Kidney (tissue), 14 donors: ENCODE measurements around the gene NR6A1. TPM values are rescaled to one million over a fixed set of nuclear protein-coding genes. Genes with fewer than 3 reads are reported as not detected.

ENCODE experiments used
- DNase-seq, 5 donors: peaks; one replicate each; pipeline ENCODE4 v3.0.0-alpha.2; 2013 to 2020
- FAIRE-seq: peaks from 2 replicates; lab custom pipeline; 2012; peaks lifted over from hg19 to GRCh38; lab: Jason Lieb, UNC
- H3K27ac ChIP-seq, 2 donors: one replicate each; pipeline ENCODE4 v1.7.0; 2013; ENCODE audit warnings: low read depth in 2 of 2, low read length in 2 of 2, inconsistent platforms in 1 of 2
- H3K27me3 ChIP-seq: one replicate; pipeline ENCODE4 v1.7.1; 2013; ENCODE audit warnings: low read length, inconsistent platforms; ENCODE audit not compliant: control insufficient read depth, insufficient read depth
- H3K36me3 ChIP-seq, 3 donors: one replicate each; pipeline versions ENCODE4 v1.7.0 to v1.7.1; 2013; ENCODE audit warnings: low read length in 3 of 3, control low read depth in 1 of 3, inconsistent platforms in 1 of 3; ENCODE audit not compliant: insufficient read depth in 3 of 3, control insufficient read depth in 2 of 3
- H3K4me1 ChIP-seq, 3 donors: one replicate each; pipeline versions ENCODE4 v1.7.0 to v1.7.1; 2013; ENCODE audit warnings: low read length in 3 of 3, inconsistent platforms in 1 of 3, low read depth in 1 of 3; ENCODE audit not compliant: control insufficient read depth in 2 of 3, insufficient read depth in 2 of 3
- H3K4me3 ChIP-seq, 3 donors: one replicate each; pipeline versions ENCODE4 v1.7.0 to v1.8.1; 2013; ENCODE audit warnings: low read length in 3 of 3, control low read depth in 1 of 3, inconsistent platforms in 1 of 3
- H3K9ac ChIP-seq, 3 donors: one replicate each; pipeline versions ENCODE4 v1.7.0 to v1.7.1; 2013; ENCODE audit warnings: low read length in 3 of 3, control low read depth in 1 of 3, inconsistent platforms in 1 of 3
- H3K9me3 ChIP-seq, 3 donors: one replicate each; pipeline versions ENCODE4 v1.7.0 to v1.7.1; 2013; ENCODE audit warnings: low read length in 3 of 3, control low read depth in 1 of 3, inconsistent platforms in 1 of 3; ENCODE audit not compliant: control insufficient read depth in 2 of 3, insufficient read depth in 1 of 3
- CTCF ChIP-seq: IDR thresholded peaks from 3 replicates; pipeline ENCODE4 v1.5.1; 2012; ENCODE audit warnings: mild to moderate bottlenecking, moderate library complexity, borderline replicate concordance; ENCODE audit not compliant: insufficient read depth; ENCODE audit errors: extremely low read depth
- intact Hi-C: fragments of 100-400 bp; cut with DNase I; formaldehyde crosslinking; loops from one replicate; pipeline ENCODE4 v1.11.1; 2022
- polyA plus RNA-seq: library from polyadenylated mRNA; stranded (reverse); fragments of 350-450 nt; fragmentation: Illumina TruSeq; extraction: RNeasy Lipid Tissue Mini Kit (QIAGEN cat#74804); gene quantifications from one replicate; pipeline ENCODE4 v1.2.3, GENCODE V29; 2014; ENCODE audit warnings: low read depth, low replicate concordance; ENCODE audit not compliant: insufficient read depth
- total RNA-seq: library from RNA; stranded (reverse); fragmentation: NEBNext Ultra II Directional; extraction: Animal tissue kit (Norgen Biotek cat#: 25700); gene quantifications from one replicate; pipeline ENCODE4 v1.2.1, GENCODE V29; 2021
- donor health status: control.
- donor health status: control.
- donor health status: control.
- donor health status: control.
- donor health status: control.
- donor health status: DM: yes; HTN: yes; CAD: no.
- donor health status: Normal renal cell carcinoma (clear cell type).

NR6A1 gene
- total and polyA plus RNA-seq, 2 donors from 2014 or later, result 1.2 to 3.5 TPM

GRCh38 chr9:124706685-124707084 lies 64.4 kb downstream of the NR6A1 start:
- Histone ChIP-seq H3K4me3 (no peak overlapping the region), H3K4me1 (no peaks in the 10 kb centered on the region), H3K9ac (no peak overlapping the region), H3K27me3 (no peaks in the 10 kb centered on the region), H3K36me3 (no peaks in the 10 kb centered on the region), H3K27ac (no peak overlapping the region), H3K9me3 (no peaks in the 10 kb centered on the region)
- intact Hi-C loops, result loop anchor here (10.0 kb wide), 1 partner anchor 82 kb away; no protein-coding TSS in a partner anchor
- no peak for DNase-seq
- no peak for TF ChIP-seq CTCF
- FAIRE-seq, result no peak

GRCh38 chr9:124699575-124699974 lies 71.5 kb downstream of the NR6A1 start:
- no peak for FAIRE-seq
- Histone ChIP-seq H3K4me3 (no peak overlapping the region), H3K36me3 (no peaks in the 10 kb centered on the region), H3K4me1 (no peaks in the 10 kb centered on the region), H3K9ac (no peak overlapping the region), H3K27me3 (no peaks in the 10 kb centered on the region), H3K9me3 (no peaks in the 10 kb centered on the region), H3K27ac (no peak overlapping the region)
- TF ChIP-seq CTCF, result no peak
- intact Hi-C loops, result no loop called here
- DNase-seq, result no peak

- H3K27me3 ChIP-seq, result no peaks in the 10 kb centered on the region
- H3K4me3 ChIP-seq, result no peak overlapping the region
- FAIRE-seq, result no peak
- no peak overlapping the region for H3K9ac ChIP-seq
- H3K36me3 ChIP-seq, result no peaks in the 10 kb centered on the region
- DNase-seq, result peak in 1 of 5 donors; percentile 34
- H3K4me1 ChIP-seq, result no peaks in the 10 kb centered on the region
- H3K9me3 ChIP-seq, result no peaks in the 10 kb centered on the region
- no peak for TF ChIP-seq CTCF
- intact Hi-C loops, result no loop called here
- no peak overlapping the region for H3K27ac ChIP-seq
Measured at GRCh38 chr9:124698265-124698664, 72.8 kb downstream of the NR6A1 start.
